ENCODE results near the gene CLASRP. TPM values are rescaled to one million over a fixed set of nuclear protein-coding genes. Genes with fewer than 3 reads are reported as not detected.

Gene CLASRP
- total RNA-seq, 1 donor from 2014 or later = 16.0 TPM

DNA sequence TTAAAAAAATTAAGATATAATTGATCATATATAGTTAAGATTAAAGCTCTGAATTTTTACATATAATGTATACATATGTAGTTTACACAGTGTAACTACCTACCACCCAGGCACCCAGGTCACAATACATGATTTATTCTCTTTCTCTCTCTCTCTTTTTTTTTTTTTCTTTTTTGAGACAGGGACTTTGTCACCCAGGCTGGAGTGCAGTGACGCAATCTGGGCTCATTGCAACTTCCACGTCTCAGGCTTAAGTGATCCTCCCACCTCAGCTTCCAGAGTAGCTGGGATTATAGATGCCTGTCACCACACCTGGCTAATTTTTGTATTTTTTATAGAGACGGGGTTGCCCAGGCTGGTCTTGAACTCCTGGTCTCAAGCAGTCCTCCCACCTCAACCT is 18.8 kb upstream of the CLASRP start:
- DNase-seq = no peak

DNA sequence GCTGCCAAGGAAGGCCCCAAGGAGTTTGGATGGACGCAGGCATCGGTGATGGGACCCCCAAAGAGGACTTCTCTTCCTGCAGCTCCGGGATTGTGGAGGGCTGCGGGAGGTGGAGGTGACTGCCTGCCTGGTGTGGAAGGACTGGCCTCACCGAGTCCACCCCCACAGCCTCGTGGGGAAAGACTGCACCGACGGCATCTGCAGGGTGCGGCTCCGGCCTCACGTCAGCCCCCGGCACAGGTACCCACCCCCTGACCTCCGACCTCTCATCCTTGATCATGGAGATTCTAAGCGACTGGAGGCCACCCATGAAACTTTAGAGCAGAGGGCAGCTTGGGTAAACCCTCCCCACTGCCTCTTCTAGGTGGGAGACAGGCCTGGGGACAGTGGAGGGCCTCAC is 16.9 kb upstream of the CLASRP start:
- no peak for DNase-seq

DNA sequence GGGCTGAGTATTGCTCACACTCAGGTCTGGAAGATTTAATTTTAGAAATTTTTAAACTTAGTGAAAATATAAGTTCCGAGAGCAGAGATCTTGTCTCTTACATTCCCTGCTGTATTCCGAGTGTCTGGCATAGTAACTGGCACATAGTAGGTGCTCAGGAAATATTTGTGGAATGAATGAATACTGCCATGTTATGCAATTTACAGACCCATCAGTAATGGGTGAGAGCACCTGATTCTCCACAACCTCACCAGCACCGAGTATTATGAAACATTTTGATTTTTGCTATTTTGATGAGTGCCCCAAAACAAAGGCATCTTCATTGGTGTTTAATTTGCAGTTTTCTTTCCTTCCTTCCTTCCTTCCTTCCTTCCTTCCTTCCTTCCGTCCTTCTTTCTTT is 15.8 kb upstream of the CLASRP start:
- no peak for DNase-seq

DNA sequence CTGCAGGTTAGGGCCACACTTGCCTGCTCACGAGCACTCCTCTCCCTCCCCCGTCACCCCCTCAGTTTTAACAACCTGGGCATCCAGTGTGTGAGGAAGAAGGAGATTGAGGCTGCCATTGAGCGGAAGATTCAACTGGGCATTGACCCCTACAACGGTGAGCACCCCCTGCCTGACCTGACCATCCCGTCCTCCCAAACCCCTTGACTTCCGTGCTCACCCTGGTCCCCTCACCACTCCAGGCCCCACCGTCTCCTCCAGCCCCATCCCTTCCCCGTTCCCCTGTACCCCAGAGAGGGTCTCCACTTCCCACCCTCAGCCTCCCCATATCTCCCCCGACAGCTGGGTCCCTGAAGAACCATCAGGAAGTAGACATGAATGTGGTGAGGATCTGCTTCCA is 13.6 kb upstream of the CLASRP start:
- no peak for DNase-seq

DNA sequence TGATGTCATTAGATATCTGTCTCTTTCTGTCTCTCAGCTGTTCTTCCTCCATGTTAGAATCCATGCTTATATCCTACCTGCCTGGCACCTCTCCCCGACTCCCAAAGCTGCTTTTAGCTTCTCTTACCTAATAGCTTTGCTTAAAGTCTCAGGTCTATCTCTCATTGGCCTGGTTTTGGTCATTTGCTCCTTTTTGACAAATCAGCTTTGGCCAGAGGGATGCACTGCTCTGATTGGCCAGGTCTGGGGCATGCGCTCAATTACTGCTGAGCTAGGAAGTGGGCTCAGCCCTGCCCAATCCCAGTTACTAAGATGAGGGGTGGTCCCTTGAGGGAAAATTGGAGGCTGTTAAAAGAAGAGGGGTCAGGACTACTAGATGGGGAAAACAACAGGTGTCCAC is 11.5 kb upstream of the CLASRP start:
- no peak for DNase-seq

DNA sequence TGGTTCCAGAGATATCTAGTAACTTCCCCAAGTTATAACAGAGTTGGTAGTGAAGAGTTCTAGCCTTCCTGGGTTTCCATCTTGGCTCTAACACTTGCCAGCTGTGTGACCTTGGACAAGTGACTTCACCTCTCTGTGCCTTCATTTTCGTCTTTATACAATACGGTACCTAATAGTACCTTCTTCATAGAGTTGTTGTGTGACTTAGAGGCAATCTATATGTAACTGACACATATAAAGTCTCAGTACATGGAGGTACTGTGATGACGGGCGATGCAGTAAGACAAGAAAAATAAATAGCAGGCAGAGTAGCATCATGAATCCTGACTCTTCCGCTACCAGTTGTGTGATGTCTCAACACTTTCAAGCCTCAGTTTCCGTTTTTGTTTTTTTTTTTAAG is 8.0 kb upstream of the CLASRP start:
- no peak for DNase-seq

DNA sequence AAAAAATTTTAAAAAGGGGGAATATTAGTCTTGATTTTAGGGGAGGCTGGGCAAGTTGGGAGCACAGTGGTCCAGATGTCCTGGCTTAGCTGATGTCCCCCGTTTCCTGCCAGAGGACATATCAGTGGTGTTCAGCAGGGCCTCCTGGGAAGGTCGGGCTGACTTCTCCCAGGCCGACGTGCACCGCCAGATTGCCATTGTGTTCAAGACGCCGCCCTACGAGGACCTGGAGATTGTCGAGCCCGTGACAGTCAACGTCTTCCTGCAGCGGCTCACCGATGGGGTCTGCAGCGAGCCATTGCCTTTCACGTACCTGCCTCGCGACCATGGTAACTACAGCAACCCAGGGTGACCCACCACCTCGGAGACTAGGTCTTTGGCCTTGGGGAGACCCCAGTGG is 6.4 kb upstream of the CLASRP start:
- DNase-seq = no peak

DNA sequence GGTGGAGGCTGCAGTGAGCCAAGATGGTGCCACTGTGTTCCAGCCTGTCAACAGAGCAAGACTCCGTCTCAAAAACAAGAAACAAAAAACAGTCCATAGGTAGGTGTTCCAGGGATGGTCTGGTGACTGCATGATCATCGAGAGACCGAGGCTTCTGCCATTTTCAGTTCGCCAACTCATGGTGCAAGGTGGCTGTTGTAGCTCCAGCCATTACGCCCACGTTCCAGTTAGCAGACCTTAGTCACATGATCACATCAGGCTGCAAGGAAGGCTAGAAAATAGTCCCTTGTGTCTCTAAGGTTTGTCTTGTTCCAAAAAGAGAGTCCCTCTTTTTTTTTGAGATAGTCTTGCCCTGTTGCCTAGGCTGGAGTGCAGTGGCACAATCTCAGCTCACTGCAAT is 3.1 kb upstream of the CLASRP start:
- no peak for DNase-seq

DNA sequence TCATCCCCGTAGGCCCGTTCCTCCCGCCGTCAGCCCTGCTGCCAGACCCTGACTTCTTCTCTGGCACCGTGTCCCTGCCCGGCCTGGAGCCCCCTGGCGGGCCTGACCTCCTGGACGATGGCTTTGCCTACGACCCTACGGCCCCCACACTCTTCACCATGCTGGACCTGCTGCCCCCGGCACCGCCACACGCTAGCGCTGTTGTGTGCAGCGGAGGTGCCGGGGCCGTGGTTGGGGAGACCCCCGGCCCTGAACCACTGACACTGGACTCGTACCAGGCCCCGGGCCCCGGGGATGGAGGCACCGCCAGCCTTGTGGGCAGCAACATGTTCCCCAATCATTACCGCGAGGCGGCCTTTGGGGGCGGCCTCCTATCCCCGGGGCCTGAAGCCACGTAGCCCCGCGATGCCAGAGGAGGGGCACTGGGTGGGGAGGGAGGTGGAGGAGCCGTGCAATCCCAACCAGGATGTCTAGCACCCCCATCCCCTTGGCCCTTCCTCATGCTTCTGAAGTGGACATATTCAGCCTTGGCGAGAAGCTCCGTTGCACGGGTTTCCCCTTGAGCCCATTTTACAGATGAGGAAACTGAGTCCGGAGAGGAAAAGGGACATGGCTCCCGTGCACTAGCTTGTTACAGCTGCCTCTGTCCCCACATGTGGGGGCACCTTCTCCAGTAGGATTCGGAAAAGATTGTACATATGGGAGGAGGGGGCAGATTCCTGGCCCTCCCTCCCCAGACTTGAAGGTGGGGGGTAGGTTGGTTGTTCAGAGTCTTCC is 1.3 kb upstream of the CLASRP start:
- DNase-seq = no peak

DNA sequence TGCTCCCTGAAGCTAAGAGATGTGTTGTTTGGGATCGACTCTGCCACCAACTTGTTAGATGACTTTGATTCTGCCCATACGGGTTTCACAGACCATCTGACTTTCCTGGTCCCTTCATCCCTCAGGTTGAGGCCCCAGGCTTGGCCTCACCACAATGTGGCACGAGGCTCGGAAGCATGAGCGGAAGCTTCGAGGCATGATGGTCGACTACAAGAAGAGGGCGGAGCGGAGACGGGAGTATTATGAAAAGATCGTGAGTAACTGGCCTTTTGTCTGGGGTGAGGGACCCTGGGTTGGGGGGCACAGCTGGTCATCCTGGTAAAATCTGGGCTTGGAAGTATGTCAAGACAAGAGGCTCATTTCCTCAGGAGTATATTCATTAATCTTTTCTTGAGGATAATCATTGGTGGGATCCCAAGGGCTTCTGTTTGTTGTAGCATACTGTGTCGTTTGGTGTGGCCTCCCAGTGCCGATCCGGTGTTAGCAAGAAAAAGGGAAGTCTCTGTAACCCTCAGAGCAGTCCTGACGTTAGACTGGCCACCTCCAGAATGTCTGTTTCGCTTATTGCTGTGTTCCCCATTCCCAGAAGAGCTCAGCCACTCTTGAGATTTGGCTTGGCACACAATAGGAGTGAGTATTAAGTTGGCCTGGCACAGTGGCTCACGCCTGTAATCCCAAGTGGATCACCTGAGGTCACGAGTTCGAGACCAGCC is 1.4 kb downstream of the CLASRP start:
- DNase-seq = no peak

DNA sequence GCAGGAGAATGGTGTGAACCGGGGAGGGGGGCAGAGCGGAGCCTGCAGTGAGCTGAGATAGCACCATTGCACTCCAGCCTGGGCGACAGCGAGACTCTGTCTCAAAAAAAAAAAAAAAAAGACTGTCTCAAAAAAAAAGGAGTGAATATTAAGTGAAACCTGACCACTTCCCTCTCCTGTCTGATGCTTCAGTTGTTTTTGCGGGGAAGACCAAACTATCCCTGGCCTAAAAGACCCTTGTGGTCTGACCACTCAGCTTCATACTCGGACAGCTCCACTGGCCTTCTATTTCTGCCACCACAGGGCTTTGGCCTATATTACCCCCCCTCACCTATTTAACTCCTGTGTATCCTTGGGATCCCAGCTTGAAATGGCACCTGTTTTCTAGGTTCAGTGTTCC is 2.3 kb downstream of the CLASRP start:
- no peak for DNase-seq

DNA sequence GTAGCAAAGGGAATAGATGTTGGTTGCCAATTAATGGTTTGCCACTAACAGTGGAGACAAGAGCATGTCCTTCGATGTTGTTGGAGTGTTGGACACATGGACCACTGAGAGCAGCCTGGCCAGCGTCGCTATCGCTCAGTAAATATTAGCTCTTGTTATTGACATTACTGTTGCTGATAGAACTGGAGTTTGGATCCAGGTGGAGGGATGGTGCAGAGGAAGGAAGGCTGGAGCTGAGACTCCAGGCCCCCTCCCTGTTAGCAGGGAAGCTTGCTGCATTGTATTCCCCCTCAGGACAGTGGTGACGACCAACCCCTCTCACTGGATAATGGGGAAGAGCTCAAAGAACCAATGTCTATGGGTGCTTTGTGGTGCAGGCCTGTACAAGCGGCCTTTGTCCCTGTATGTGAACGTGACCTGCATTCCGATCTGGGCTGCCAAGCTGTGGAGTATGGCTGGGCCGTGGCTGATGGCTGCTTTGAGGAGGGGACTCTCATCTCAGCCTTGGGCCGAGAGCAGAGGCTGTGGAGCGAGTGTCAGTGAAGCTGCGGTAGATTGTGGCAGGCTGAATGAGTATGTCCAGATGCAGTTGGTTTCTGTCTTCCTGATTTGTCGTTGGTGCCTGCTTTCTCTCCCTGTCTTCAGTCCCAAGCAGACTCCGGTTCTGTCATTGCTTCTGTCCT is 7.0 kb downstream of the CLASRP start:
- DNase-seq = no peak

DNA sequence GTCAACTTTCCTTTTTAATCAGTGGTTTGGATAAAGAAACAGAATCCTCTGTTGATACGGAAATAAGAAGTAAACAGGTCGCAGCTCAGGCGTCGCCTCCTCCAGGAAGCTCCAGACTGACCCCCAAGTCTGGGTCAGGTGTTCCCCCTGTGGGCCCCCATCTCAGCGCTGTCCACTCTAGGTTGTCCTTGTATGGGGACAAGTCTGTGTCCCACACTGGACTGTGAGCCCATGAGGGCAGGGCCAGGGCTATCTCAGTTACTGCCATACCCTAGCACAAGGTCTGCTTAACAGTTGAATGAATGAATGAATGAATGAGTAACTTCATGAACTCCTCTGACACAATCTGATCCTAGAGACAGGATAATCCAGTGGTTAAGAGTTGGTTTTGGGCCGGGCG is 7.5 kb downstream of the CLASRP start:
- no peak for DNase-seq

DNA sequence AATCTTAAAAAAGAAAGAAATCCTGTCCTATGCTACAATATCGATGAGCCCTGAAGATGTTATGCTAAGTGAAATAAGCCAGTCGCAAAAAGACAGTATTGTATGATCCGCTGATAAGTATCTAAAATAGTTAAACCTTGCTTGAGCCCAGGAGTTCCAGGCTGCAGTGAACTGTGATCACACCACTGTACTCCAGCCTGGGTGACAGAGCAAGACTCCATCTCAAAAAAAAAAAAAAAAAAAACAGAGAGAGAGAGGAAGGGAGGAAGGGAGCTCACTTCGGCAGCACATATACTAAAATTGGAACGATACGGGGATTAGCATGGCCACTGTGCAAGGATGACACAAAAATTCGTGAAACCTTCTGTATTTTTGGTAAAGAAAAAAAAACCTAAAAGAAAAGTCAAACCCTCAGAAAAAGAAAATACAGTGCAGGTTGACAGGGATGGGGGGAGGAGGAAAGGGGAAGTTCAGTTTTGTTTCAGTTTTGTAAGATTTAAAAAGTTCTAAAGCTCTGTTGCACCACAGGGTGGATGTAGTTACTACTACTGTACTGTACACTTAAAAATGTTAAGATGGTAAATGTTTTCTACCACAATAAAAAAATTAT is 8.4 kb downstream of the CLASRP start:
- no peak for DNase-seq

DNA sequence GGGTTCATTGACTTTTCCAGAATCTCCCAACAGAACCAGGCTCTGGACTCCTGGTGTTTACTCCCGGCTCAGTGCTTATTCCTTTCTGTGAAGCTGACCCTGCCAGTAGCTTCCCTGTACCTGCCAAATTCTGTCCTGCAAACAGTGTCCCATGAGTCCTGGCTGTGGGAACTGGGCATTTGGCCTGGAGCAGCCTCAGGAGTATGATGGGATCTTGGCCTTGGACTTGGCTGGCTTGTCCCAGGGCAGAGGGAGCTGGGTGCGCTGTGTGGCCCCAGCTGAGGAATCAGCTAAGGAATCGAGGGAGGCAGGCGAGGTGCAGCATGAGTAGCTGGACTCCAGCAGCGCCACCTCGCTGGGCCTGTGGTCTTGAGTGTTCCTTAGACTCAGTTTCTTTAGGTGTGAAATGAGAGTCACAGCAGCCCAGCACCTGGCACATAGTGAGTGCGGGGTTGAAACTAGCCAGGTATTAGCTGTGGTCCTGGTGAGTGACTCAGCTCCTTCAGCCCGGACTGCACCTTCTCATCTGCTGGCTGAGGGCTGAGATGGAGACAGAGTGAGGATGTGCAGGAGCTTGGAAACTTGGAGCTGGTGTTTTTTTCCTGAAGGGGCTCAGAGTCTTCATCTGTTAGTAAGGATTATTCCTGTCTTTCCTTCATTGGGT is 10.4 kb downstream of the CLASRP start:
- no peak for DNase-seq

DNA sequence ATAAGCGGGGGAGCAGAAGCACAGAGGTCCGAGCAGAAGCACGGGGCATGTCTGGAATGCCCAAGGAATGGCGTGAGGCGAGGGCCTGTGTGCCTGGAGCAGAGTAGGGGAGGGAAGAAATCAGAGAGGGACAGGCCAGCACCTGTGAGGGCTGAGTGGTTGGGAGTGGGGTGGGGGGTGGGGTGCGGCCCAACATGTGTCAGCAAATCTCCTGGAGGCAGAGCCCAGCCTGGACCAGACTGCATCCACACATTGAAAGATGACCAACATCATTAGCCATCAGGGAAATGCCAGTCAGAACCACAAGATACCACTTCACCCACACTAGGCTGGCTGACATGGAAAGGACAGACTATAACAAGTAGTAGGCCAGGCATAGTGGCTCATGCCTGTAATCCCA is 11.2 kb downstream of the CLASRP start:
- DNase-seq = no peak

DNA sequence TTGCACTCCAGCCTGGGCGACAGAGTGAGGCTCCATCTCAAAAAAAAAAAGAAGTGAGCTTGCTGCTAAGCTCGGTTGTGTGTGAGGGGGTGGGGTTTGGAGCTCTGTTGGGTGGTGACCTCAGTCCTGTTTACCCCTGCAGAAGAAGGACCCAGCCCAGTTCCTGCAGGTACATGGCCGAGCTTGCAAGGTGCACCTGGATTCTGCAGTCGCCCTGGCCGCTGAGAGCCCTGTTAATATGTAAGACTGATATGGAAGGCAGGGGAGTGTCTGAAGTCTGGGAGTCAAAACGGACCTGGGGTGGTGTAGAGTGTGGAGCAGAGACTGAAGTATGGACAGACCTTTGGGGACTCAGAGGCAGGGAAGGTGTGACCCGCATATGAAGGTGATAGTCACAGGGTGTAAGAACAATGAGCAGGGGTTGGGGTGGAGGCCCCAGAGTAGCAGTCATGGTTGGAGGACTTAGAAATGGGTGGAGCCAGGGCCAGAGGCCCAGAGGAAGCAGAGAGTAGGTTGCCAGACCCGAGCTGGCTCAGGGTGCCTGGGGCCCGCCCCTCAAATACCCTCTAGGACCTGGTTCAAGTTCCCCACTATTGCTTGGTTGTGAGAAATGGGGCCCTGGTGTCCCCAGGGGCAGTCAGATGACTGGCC is 13.2 kb downstream of the CLASRP start:
- DNase-seq = no peak

DNA sequence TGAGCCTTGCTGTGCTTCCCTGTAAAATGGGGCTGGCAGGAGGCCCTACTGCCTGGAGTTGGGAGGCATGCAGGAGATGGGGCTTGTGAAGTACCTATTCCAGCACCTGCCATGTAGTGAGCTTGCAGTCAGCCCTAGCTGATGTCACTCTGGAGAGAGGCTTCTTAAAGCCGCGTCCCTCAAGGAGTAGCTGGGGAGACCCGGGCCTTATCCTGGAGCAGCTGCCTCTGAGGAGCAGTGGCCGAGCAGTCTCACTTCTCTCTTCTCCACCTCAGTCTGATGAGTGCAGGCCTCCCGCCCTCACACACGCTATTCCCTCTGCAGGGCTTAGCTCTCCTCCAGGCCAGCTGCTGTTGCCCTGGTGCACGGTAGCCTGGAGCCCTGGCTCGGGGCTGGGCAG is 18.0 kb downstream of the CLASRP start:
- DNase-seq = no peak

DNA sequence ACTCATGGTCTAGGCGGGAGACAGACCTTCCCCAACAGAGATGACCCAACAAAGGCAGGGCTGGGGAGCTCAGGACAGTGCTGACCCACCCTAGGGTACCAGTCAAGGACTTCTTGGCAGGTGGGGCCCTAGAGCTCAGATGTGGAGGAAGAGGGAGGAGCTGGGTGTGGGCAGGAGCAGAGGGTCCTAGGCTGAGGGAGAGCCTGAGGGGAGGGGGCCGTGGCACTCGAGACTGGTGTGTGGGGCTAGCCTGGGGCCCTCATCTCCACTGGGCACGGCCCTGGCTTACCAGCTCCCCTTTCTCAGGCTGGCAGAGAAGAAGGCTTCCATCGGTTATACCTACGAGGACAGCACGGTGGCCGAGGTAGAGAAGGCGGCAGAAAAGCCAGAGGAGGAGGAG is 18.6 kb downstream of the CLASRP start:
- no peak for DNase-seq

DNA sequence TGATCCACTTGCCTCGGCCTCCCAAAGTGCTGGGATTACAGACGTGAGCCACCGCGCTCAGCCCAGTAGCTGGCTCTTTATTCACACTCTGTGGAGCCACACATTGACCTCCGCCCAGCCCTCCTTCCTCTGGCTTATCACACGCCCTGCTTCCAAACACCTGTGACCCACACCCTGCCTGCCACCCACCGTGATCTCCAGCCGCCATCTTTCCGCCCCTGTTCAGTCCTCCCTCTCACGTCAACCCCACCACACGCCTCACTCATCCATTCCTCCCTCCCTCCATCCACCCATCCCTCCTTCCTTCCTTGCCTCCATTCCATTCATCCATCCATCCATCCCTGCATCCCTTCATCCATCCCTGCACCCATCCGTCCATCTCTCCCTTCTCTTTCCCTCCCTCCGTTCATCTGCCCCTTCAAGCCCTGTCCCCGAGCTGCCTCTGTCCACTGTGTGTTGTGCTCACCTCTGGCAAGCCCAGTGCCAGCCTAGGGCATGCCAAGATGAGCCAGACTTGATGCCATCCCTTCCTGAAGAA is 19.8 kb downstream of the CLASRP start:
- DNase-seq = no peak

DNA sequence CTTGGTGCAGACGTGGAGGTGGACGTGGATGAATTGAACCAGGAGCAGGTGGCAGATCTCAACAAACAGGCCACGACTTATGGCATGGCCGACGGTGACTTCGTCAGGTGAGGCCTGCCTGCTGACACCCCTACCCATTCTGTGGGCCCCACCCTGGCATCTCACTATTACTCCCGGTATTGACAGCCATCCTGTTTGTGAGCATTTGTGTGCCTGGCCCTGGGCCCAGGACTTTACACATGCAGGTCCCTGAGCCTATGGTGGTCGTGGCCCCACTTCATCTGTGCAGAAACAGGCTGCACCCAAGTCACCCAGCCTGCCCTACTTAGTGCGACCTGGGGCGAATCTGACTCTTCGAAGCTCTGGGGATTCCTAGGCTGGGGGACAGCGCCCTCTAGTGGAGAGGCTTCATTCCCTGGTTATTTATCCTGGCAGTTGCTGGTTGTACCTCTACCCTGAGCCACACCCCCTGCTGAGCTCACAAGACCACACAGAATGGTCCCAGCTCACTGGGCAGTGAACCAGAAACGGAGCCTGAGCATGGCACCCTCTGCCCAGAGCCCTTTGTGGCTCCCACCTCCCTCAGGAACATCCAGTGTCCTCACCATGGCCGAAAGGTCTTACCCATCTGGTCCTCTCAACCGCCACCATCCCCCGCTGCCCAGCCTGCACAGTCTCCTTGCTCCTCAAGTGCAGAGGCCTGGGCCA is 20.6 kb downstream of the CLASRP start:
- DNase-seq = peak; percentile 90
